Pancreas (tissue), 10 donors: ENCODE results near the gene CCDC136. TPM values are rescaled to one million over a fixed set of nuclear protein-coding genes. Genes with fewer than 3 reads are reported as not detected.
A peak's percentile ranks its signal among the peaks of the same experiment; 100 is the strongest.

ENCODE experiments used
- ATAC-seq, 4 donors: fragments of 200-7000 bp; cut with Tn5 transposase; one replicate each; pipeline versions ENCODE4 v1.8.0 to v1.9.1; 2020; ENCODE audit warnings: mild to moderate bottlenecking in 4 of 4, moderate library complexity in 4 of 4
- DNase-seq, 6 donors: peaks; one replicate each; pipeline ENCODE4 v3.0.0-alpha.2; 2020
- FAIRE-seq: peaks from 2 replicates; lab custom pipeline; 2012; peaks lifted over from hg19 to GRCh38; lab: Jason Lieb, UNC
- H3K27ac ChIP-seq, 4 donors: fragments of 200-600 bp; sonication (generic); 1 replicate in 3 of 4; 2 replicates in 1 of 4; pipeline versions ENCODE4 v1.5.0 to v1.8.0; 2020
- H3K27me3 ChIP-seq, 4 donors: fragments of 200-600 bp; one replicate each; pipeline ENCODE4 v1.8.0; 2021
- H3K36me3 ChIP-seq, 3 donors: fragments of 200-600 bp; sonication (generic) in 1 of 3; one replicate each; pipeline versions ENCODE4 v1.5.0 to v1.8.0; 2020 to 2021
- H3K4me1 ChIP-seq, 3 donors: fragments of 200-600 bp; one replicate each; pipeline ENCODE4 v1.8.0; 2021
- H3K4me3 ChIP-seq, 4 donors: fragments of 200-600 bp; sonication (generic) in 2 of 4; one replicate each; pipeline versions ENCODE4 v1.5.0 to v1.8.0; 2020 to 2021
- H3K9me3 ChIP-seq, 4 donors: fragments of 200-600 bp; one replicate each; pipeline ENCODE4 v1.8.0; 2021
- CTCF ChIP-seq, 4 donors: fragments of 200-600 bp; sonication (generic) in 3 of 4; IDR thresholded peaks; one replicate each; pipeline versions ENCODE4 v1.5.0 to v1.8.0; 2021; ENCODE audit warnings: antibody characterized with exemption in 4 of 4
- WGBS, 2 donors: extraction: QIAGEN DNeasy Blood & Tissue Kit; methylation state at CpG; one replicate each; pipeline ENCODE4 v1.1.7; 2013; 5-methylcytosine and 5-hydroxymethylcytosine counted together
- intact Hi-C, 3 donors: fragments of 100-400 bp; cut with DNase I; formaldehyde crosslinking; loops; one replicate each; pipeline versions ENCODE4 v1.11.1 to v1.14.2; 2022
- polyA plus RNA-seq, 2 donors: library from polyadenylated mRNA; stranded (reverse); fragments of 200-250 nt; gene quantifications; one replicate each; pipeline ENCODE4 v1.2.3, GENCODE V29; 2013
- total RNA-seq, 6 donors: library from RNA; stranded (reverse); fragmentation: NEBNext Ultra II Directional in 4 of 6; extraction: Animal tissue kit (Norgen Biotek cat#: 25700) in 4 of 6; gene quantifications; one replicate each; pipeline versions ENCODE4 v1.2.1 to v1.2.4, GENCODE V29; 2021 to 2023
- donor health status: healthy with polysubstance abuse.
- donor health status: DM: no; HTN: no; CAD: no; lungs with moderate emphysema.
- donor health status: DM: no; HTN: no; CAD: no.
- donor health status: control.
- donor health status: control.
- donor health status: Bipolar disorder and iron deficiency.
- donor health status: DM: yes; HTN: yes; CAD: no.
- donor health status: DM: no; HTN: no; CAD: no.
- donor health status: DM: no; HTN: no; CAD: no.
- donor health status: DM: yes; HTN: yes; CAD: no.

The CCDC136 gene
- total and polyA plus RNA-seq, 8 donors: 0.66 to 2.9 (median 1.3) TPM

- DNase-seq: peak; percentile 95 to 100 (median 99)
- WGBS, 2 donors: 1% methylated on average over 65 of the region's 65 CpGs
Observed at GRCh38 chr7:128862571-128863432, 71.0 kb downstream of the CCDC136 start, which contains the start of gene ATP6V1F. TSS of gene ATP6V1F (plus strand) at chr7:128862856. CDS start at chr7:128862905, 49 bp downstream.

GRCh38 chr7:128863433-128863989 lies 71.7 kb downstream of the CCDC136 start:
- peak in 3 of 6 donors; percentile 22 to 48 (median 45) for DNase-seq
- Histone ChIP-seq H3K27ac (peak overlapping the region in 1 of 4 donors; percentile 62), H3K27me3 (no peaks in the 10 kb centered on the region), H3K4me1 (peaks cover under 1 to 10% (median 7%) of the 10 kb centered on the region in 3 donors), H3K36me3 (no peaks in the 10 kb centered on the region), H3K4me3 (peak overlapping the region; percentile 64 to 81 (median 71)), H3K9me3 (no peaks in the 10 kb centered on the region)
- ATAC-seq: peak; percentile 51 to 63 (median 55)
- 0 to 1% methylated on average over 6 of the region's 6 CpGs for WGBS, 2 donors
- no peak for FAIRE-seq
- intact Hi-C loops: no loop called here
- TF ChIP-seq CTCF (IDR thresholded peaks at IDR 0.05): peak in 1 of 4 donors; percentile 18

More at GRCh38 chr7:128862571-128863432, 71.0 kb downstream of the CCDC136 start, which contains the start of gene ATP6V1F:
- H3K27me3 ChIP-seq: no peaks in the 10 kb centered on the region
- intact Hi-C loops: no loop called here
- no peaks in the 10 kb centered on the region for H3K9me3 ChIP-seq
- peak within 1 kb of the TSS; percentile 64 to 81 (median 71) for H3K4me3 ChIP-seq
- no peak for TF ChIP-seq CTCF (IDR thresholded peaks at IDR 0.05)
- H3K27ac ChIP-seq: peak within 1 kb of the TSS in 2 of 4 donors; percentile 62 to 66
- ATAC-seq (peak; percentile 95 to 98 (median 98)), FAIRE-seq (peak; percentile 86)
- no peaks in the 10 kb centered on the region for H3K36me3 ChIP-seq
- H3K4me1 ChIP-seq: peaks cover 0 to 9% (median 7%) of the 10 kb centered on the region in 3 donors

GRCh38 chr7:128865303-128865702 lies 73.5 kb downstream of the CCDC136 start:
- DNase-seq: no peak
- no peak for FAIRE-seq
- no peaks in the 10 kb centered on the region for H3K36me3 ChIP-seq
- 91 to 98% methylated on average over 12 of the region's 12 CpGs for WGBS, 2 donors
- no peak overlapping the region for H3K4me3 ChIP-seq
- intact Hi-C loops: no loop called here
- ATAC-seq: no peak
- peaks cover 7 to 14% (median 7%) of the 10 kb centered on the region in 3 donors for H3K4me1 ChIP-seq
- H3K27me3 ChIP-seq: no peaks in the 10 kb centered on the region
- H3K9me3 ChIP-seq: no peaks in the 10 kb centered on the region
- no peak for TF ChIP-seq CTCF (IDR thresholded peaks at IDR 0.05)
- no peak overlapping the region for H3K27ac ChIP-seq

GRCh38 chr7:128865996-128866877 lies 74.5 kb downstream of the CCDC136 start:
- Histone ChIP-seq H3K9me3 (no peaks in the 10 kb centered on the region), H3K27ac (no peak overlapping the region), H3K4me3 (no peak overlapping the region), H3K27me3 (no peaks in the 10 kb centered on the region), H3K4me1 (peaks cover 7 to 14% (median 7%) of the 10 kb centered on the region in 3 donors), H3K36me3 (no peaks in the 10 kb centered on the region)
- no peak for FAIRE-seq
- ATAC-seq: no peak
- no peak for TF ChIP-seq CTCF (IDR thresholded peaks at IDR 0.05)
- 91 to 93% methylated on average over 27 of the region's 27 CpGs for WGBS, 2 donors
- peak in 1 of 6 donors; percentile 57 for DNase-seq
- intact Hi-C loops: no loop called here
